IMR-90 (cell line): Measurements from ENCODE around the gene CDK5RAP2.
"Not testable (repeated sequence)": the region's sequence is repeated elsewhere in the genome, so short reads cannot be mapped to it uniquely, and the experiment has no call there.

Experiments used
- BHLHE40 ChIP-seq: fragments of 150-350 bp; IDR thresholded peaks from 2 replicates; pipeline ENCODE4 v1.6.1; 2016; ENCODE audit warnings: mild to moderate bottlenecking, low read depth, low read length
- CEBPB ChIP-seq: IDR thresholded peaks from 2 replicates; pipeline ENCODE4 v1.6.1; 2012; ENCODE audit warnings: low read depth, low read length, improper control_type of control experiment
- CTCF ChIP-seq: conservative IDR thresholded peaks from 2 replicates; pipeline ENCODE4 v1.5.1; 2012; ENCODE audit warnings: mild to moderate bottlenecking, low read depth, low read length, improper control_type of control experiment
- FOS ChIP-seq: fragments of 150-350 bp; IDR thresholded peaks from 2 replicates; pipeline ENCODE4 v1.6.1; 2016; ENCODE audit warnings: low read depth, low read length
- MAFK ChIP-seq: IDR thresholded peaks from 2 replicates; pipeline ENCODE4 v1.6.1; 2012; ENCODE audit warnings: low read depth, low read length, improper control_type of control experiment
- MAZ ChIP-seq: IDR thresholded peaks from 2 replicates; pipeline ENCODE4 v1.6.1; 2012; ENCODE audit warnings: low read depth, mild to moderate bottlenecking, low read length, improper control_type of control experiment, moderate library complexity, borderline replicate concordance
- NFE2L2 ChIP-seq: fragments of 150-350 bp; IDR thresholded peaks from 2 replicates; pipeline ENCODE4 v1.6.1; 2016; ENCODE audit warnings: low read depth, mild to moderate bottlenecking, low read length
- POLR2A ChIP-seq: IDR thresholded peaks from 2 replicates; pipeline ENCODE4 v1.6.1; 2012; ENCODE audit warnings: mild to moderate bottlenecking, low read depth, low read length
- RAD21 ChIP-seq: IDR thresholded peaks from 2 replicates; pipeline ENCODE4 v1.6.1; 2012; ENCODE audit warnings: low read length, improper control_type of control experiment
- RCOR1 ChIP-seq: IDR thresholded peaks from 2 replicates; pipeline ENCODE4 v1.6.1; 2012; ENCODE audit warnings: mild to moderate bottlenecking, low read length, improper control_type of control experiment; ENCODE audit not compliant: insufficient replicate concordance
- RFX5 ChIP-seq: IDR thresholded peaks from 2 replicates; pipeline ENCODE4 v1.8.0; 2012; ENCODE audit warnings: low read depth, mild to moderate bottlenecking, low read length, moderate library complexity
- SMC3 ChIP-seq: fragments of 150-350 bp; IDR thresholded peaks from 2 replicates; pipeline ENCODE4 v1.6.1; 2016; ENCODE audit warnings: low read depth, mild to moderate bottlenecking, antibody characterized with exemption, low read length, moderate library complexity
- USF2 ChIP-seq: fragments of 150-350 bp; IDR thresholded peaks from 2 replicates; pipeline ENCODE4 v1.6.1; 2017; ENCODE audit warnings: mild to moderate bottlenecking, antibody characterized with exemption, low read length, low read depth

GRCh38 chr9:120552210-120552704 lies 27.7 kb downstream of the CDK5RAP2 start:
- not testable (repeated sequence) for TF ChIP-seq RFX5, CTCF, SMC3, POLR2A, MAFK, BHLHE40, RCOR1, FOS, MAZ, CEBPB, USF2, RAD21, NFE2L2
